Body of pancreas (tissue), 4 donors: ENCODE data around the gene MID2.
"Not testable (repeated sequence)": the region's sequence is repeated elsewhere in the genome, so short reads cannot be mapped to it uniquely, and the experiment has no call there.

ENCODE experiments used
- CTCF ChIP-seq, 7 experiments: fragments of 450-650 bp in 4 of 7; fragments of 200-600 bp in 3 of 7; sonication (generic) in 3 of 7; IDR thresholded peaks; one replicate each; pipeline ENCODE4 v1.5.1; 2016 to 2019; ENCODE audit warnings: antibody characterized with exemption in 7 of 7
- POLR2A ChIP-seq, 3 donors: fragments of 450-650 bp; IDR thresholded peaks; one replicate each; pipeline ENCODE4 v1.6.1; 2016; ENCODE audit warnings: antibody characterized with exemption in 3 of 3, mild to moderate bottlenecking in 2 of 3

- not testable (repeated sequence) for TF ChIP-seq CTCF, POLR2A (IDR thresholded peaks at IDR 0.05)
Measured at GRCh38 chrX:107955337-107955736, 129.7 kb downstream of the MID2 start.
